HG02884 (cell line): Measurements from ENCODE around the gene ULK2.

Experiments
- ATAC-seq: cut with Tn5 transposase; IDR thresholded peaks from one replicate; pipeline ENCODE4 v1.9.1; 2021; ENCODE audit warnings: mild to moderate bottlenecking, moderate library complexity; ENCODE audit not compliant: unreplicated experiment

ULK2 gene

DNA sequence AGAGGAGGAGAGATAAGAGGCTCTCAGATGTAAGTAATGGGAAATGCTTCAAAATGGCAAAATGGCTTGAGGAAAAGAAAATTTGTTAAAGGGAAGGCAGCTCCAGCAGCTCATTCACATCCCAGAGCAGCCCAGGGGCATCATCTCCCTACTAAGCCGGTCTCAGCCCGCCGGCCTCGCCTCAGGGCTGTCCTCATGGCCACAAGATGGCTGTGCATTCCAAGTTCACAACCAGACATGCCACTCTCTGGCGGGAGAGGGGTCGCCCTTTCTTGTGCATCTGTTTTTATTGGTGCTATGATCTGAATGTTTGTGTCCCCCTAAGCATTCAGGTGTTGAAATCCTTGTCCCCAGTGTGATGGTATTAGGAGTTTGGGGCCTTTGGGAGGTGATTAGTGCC lies 137.8 kb downstream of the ULK2 start:
- ATAC-seq = no peak

DNA sequence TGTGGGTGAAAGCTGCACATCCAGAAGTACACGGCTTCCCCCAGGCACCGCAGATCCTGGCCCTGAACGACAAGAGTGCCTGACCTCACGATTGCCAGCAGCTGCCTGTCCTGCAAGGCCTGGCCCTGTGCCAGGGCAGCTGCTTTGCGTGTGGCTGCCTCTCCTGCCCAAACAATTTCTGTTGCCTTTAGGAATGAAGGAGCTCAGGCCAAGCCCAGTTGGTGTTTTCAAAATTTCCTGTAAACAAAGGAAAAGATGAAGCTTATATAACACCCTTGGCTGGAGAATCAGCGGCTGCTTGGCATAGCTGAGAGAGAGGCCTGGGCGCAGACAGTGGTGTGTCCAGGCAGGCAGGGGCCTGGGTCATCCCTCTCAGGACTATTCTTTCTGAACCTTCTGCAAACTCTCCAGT lies 139.6 kb downstream of the ULK2 start:
- ATAC-seq = no peak

DNA sequence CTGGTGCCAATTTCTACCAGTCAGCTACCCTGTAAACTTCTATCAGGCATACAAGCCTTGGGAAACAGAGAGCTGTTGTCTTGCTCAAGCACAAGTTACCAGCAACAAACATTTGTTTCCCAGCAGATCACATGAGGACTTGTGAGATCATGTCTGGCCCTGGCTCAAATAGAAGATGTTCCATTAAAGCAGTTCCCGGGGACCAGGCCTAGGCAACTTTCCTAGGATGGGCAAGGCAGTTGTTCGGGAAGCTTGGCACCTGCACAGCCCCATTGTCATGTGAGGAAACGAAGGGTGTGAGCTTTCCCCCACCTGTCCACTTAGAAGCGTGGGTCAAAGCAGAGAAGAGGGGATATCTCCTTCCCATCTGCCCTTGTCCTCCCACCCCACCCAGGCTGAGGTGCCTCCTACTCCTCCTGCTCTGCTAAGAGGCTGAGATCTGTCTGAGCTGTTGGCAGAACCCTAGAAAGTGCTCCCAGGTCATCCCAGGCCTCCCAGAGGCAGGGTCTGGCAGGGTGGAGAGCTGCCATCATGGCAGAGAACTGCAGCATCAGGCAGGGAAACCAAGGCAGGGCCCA lies 140.1 kb downstream of the ULK2 start:
- no peak for ATAC-seq

DNA sequence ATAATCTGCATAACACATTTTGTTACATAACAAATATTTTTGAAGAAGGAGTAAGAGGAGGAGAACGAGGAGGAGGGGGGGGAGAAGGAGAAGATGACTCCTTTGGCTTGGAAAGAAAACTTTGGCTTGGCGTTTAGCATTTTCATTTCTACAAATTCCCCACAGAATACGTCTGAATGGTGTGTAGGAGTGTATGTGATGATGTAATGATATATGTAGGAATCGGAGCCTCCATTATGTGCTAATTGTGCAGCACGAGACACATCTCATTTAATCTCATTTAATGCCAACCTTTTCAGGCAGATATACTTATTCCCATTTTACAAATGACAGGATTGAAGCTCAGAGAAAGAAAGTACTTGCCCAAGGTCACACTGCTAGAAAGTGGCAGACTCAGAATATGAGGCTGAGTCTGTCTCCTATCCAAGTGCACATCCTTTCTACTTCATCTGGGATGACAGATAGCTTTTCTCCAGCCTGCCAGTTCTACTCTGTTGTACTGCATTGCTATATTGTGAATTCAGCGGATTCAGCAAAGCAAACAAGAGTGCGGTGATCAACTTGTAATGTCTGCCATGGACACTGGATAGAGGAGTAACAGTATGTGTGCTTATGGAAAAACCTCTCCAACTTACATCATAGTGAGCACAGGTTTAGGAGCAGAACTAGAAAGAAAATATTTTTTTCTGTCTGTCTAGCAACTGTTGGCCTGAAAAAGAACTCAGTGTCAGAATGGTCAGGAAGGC lies 140.9 kb downstream of the ULK2 start:
- no peak for ATAC-seq

DNA sequence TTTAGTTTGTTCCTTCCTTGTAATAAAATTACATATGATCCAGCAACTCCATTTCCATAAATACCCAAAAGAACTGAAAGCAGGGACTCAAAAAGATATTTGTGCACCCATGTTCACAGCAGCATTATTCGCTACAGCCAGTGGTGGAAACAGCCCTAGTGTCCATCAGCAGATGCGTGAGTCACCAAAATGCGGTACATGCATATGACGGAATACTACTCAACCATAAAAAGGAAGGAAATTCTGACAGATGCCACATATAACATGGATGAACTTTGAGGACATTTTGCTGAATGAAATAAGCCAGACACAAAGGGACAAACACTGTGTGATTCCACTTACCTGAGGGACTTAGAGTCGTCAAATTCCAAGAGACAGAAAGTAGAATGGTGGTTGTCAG lies 142.2 kb downstream of the ULK2 start:
- no peak for ATAC-seq

DNA sequence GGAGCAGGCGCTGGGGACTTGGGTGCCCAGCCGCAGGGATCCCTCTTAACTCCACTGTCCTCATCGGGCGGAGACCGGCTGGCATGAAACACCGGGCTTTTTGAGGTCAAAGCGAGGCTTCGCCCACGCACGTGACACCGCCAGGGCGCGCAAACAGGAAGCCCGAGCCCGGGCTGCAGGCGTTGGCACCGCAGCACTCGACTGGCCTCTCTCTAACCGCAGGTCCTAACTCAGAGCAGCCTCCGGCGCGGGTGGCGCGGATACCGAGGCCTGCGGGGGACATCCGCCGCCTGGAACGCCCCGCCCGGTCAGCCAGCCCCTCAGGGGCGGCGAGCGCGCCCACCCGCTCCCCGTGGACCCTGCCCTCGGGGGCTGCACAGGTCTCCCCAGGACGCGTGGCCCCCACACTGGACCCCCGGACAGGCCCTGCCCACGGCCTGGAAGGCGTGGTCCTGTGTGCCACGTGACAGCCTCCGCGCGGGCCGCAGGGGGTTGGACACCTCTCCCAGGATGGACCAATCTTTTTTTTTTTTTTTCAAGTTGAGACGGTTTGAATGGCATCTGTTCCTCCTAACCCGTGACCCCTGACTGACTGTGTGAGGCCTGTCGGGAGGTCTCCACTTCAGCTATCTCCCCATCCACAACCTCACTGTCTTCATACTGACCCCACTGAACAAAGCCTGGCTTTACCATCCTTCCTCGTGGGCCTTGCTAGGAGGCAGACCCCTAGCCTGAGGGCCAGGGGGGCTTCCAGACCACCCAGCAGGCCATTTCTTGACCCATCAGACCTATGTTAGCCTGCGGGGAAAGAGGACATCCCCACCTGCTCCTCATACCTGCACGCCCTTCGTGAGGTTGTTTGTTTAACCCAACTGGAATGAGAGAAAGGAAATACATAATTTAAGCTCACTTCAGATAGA lies 143.0 kb downstream of the ULK2 start:
- ATAC-seq = no peak

DNA sequence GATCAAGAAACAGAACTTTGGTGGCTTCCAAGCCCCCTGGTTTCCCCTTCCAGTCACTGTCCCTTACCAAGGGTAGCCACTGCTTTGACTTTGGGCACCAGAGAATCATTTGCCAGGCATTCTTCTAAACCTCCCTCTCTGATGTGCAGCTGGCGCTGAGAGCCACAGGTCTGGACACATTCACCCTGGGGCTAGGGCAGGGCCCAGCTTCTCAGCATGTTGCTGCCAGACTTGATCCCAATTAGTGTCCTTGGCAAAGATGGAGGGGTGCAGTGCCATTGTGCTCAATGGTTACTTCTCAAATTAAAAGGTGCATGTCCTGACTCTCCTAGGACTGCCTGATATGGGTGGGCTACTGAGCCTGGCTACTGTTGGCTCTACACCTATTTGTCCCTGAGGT lies 143.8 kb downstream of the ULK2 start:
- no peak for ATAC-seq
